Activated CD4-positive, alpha-beta T cell treated with anti-CD3 and anti-CD28 coated beads for 48 hours (primary cell): Measurements from ENCODE around the gene CEP104.

Experiments used
- DNase-seq: peaks from one replicate; pipeline ENCODE4 v3.0.0-alpha.2; 2020

The CEP104 gene

DNA sequence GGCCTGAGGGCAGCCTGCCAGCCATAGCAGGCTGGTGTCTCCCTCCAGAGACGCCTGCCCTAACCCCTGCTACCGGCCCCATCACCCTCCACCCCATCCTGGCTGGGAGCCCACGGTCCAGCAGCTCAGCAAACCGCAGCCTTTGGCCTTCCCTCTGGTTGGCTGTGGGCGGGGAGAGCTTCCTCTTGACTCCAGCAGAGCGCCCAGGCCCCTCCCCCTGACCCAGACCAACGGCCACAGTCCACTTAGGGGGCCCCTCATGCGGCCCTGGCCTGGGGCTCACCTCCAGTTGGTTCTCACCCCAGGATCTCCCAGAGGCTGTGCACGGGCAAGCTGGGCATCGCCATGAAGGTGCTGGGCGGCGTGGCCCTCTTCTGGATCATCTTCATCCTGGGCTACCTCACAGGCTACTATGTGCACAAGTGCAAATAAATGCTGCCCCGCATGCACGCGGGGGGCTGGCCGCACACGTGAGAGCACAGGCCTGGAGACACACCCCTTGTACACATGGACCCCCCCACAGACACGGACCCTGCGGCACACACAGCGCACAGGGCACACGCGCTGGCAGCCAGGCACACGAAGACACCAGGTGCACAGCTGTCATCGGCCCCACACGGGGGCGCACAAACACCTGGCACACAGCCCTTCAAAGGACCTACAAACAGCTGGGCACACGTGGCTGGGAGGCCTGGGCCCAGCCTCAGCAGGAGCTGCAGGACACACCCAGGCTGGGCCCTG, 81.4 kb downstream of the CEP104 start:
- peak; percentile 72 for DNase-seq

DNA sequence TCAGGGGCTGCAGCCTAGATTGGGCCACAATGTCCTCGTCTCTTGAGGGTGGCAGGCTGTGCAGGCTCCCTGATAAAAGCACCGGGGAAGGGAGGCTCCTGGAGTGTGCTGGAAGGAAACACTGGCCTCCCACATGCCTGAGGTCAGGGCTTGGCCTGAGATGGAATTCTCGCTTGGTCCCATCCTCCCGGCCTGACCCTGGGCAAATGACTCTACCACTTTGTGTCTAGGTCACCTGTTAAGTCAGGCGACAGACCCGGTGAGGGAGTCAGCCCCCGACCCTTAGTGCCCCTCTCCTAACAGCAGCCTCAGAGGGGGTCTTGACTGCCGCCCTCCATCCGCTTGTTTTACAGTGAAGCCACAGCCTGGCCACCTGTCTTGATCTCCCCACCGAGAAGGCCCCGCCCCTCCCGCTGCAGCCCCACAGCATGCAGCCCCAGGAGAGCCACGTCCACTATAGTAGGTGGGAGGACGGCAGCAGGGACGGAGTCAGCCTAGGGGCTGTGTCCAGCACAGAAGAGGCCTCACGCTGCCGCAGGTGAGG, 82.0 kb downstream of the CEP104 start:
- no peak for DNase-seq

DNA sequence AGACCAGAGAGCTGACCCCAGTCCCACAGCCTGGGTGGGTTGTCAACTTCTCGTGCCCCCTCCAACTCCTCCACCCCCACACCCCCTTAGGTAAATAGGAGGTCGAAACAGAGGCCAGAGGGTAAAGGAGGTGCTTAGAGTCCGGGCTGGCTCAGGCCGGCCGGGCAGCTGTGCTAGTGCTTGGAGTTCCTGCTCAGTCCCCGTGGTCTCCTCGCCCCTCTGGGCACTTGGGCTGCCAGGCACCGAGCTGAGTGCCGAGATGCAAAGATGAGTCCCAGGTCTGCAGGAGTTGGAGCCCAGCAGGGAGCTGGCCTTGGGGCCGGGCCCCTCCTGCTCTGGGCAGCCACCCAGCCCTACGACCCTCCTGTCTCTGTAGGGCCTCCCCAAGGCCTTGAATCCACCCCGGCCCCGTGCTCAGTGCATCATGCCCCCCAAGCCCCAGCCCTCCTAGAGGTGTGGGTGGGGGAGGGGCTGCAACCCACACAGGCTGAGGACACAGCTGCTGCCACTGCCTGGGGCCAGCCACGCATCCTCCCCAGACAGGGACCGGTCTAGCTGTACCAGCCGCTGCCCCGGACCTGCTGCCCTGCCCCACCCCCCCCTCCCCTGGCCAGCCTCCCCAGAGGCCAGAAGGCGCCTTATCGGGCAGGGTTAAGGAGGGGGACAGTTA, 82.6 kb downstream of the CEP104 start:
- no peak for DNase-seq

DNA sequence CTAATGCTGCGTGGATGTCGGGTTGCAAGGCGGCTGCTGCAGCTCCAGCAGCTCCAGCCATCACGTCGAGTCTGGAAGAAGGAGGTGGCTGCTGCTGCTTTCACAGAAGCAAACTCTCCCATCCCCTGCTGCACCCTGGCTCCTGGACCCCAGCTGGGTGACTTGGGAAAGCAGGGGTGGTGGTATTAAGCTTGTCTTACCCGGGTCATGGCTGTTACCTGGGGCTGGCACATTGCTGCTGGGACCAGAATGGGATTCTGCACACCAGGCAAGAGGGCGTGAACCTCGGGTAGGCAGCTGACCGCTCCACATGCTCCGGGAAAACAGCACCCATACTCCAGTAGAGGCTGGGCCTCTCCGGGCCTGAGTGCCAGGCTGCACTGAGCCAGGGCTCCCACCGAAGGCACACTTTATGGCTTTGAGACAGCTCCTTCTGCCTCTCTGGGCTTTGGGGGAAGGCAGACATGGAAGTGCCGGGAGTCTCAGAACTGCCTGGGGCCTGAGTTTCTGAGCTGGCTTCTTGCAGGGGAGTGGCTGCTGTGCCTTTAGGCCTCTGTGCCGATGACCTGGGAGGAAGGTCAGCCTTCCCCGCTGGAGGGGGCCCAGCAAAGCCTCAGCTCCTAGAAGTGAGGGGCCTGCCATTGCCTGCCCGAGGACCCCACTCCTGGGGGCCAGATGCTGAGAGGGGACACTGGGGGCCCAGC, 83.3 kb downstream of the CEP104 start:
- no peak for DNase-seq

DNA sequence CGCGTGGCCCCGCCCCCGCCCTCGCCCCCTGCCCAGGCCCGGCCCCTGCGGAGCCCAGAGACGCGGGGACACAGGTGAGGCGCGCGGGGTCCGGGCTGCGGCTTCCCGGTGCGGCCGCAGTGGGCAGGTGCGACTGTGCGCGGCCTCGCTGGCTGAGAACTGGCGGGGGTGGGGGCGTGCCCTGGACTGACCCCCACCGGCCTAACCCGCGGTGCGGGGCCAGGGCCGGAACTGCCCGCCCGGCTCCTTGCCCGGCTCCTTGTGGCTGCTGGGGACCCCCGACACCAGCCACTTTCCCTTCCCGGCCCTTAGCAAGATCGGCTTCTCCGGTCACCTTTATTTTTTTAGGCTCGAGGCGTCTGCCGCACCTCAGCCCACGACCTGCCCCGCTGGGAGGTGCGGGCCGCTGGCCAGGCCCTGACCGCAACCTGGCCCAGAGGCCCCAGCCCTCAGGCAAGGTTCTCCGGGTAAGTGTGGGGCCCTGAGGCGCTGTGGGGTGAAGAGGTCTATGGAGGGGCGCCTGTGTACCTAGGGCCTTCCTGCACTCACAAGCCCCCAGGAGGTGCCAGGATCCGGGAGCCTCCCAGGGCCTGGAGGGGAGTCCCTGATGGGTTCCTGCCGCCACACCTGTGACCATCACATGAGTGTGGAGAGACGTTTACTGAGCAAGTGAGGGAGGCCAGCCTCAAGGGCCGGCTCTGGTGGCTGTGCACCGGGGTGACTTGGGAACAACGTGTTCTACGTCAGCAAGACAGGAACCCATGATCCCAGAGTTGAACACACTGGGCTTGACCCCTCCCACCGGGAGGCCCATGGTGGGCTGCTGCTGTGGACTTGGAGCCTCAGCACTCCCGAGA, 84.1 kb downstream of the CEP104 start, which contains the start of gene SMIM1:
TSS of gene SMIM1 (plus strand) at position 35 of the 857 bp plus-strand sequence. CDS start 2,625 bp downstream, outside the sequence.
- no peak for DNase-seq

DNA sequence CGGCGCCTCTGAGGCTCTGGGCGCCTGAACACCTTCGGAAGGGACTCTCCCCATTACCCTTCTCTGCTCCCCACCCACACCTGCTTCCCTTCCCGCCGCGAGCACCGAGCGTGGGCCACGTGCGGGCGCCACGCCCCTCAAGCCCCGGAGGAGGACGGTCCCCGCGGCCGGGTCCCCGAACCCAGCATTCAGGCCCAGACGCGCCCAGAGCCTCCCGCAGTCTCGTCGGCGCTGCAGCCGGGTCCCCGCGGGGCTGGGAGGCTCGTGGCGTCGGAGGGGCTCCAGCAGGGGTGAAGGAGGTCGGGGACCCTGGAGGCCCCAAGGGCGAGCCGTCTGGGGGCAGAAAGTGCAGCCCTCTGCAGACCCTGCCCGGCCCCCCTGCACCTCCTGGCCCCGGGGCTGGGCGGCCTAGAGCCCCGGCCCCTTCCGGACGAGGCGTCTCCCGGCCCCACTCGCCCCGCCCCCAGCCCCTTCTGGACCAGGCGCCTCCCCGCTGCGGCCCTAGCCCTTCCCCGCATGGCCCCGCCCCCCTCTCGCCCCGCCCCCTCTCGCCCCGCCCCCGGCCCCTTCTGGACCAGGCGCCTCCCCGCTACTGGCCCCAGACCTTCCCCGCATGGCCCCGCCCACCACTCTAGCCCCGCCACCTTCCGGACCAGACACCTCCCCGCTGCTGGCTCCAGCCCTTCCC, 84.8 kb downstream of the CEP104 start:
- peak; percentile 91 for DNase-seq

DNA sequence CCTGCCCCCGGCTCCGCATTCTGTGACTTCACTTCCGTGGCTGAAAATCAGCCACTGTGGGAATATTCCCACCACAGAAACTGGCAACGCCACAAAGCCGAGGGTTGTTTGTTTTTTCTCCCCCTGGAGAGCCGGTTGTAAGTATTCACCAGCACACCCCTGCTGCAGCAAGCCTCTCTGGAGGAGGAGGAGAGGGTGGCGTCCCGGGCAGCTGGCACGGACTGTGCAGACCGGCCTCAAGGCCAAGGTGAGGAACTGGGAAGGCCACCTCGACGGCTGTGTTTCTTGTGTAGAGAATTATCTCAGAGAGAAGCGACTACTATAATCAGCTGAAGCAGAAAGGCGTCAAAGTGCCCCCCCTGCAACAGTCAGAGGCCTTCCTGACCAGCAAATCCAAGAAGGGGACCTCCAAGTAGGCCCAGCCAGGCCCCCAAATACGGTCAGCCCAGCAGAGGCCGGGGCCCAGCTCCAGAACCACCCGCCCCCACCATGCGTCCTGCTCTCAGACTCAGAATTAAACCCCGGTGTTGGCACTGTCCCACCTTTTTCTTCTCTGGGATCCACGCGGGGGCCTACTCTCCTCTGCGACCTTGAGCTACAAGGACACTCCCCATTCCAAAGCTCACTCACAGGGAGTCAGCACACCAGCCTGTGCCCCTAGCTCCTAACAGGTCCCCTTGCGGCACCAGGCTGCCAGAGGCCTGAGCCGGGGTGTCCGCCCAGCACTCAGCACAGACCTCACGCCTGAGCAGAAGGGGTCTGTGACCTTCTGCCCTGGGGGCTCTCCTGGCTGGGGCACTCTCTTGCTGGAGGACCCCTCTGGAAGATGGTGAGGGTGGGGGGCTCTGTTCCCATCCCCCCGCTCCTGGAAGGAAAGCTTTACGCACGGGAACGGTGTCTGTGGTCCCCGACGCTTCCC, 85.6 kb downstream of the CEP104 start:
- no peak for DNase-seq

DNA sequence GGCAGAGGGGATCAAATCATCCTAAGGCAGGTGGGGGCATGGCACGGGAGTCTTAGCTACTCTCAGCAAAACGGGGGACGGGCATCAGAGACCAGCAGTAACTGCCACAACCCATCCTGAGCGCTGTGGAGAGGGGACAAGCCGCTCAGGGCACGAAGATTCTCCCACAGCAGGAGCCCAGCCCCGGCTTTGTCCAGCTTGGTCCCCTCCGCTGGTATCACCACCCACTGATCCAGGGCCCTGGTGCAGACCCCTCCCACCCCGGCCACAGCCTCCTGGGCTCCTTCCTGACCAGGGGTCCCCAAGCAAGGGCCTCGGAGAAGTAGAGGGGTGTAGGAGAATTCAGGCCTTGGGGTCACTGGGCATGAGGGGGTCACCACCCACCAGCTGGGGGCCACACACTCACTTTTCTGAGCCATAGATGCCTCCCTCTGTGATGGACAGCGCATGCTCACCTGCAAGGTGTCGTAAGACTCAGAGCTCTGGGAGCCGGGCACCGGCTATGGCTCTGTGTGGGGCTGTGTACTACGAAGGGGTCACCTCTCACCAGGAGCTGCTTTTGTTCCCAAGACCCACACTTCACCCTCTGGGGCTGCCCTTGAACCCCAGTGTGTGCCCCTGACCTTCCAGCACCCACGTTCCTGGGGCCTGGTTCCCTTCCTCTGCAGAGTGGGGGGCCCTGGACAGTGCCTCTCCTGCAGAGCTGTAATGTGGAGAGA, 86.8 kb downstream of the CEP104 start:
- no peak for DNase-seq

DNA sequence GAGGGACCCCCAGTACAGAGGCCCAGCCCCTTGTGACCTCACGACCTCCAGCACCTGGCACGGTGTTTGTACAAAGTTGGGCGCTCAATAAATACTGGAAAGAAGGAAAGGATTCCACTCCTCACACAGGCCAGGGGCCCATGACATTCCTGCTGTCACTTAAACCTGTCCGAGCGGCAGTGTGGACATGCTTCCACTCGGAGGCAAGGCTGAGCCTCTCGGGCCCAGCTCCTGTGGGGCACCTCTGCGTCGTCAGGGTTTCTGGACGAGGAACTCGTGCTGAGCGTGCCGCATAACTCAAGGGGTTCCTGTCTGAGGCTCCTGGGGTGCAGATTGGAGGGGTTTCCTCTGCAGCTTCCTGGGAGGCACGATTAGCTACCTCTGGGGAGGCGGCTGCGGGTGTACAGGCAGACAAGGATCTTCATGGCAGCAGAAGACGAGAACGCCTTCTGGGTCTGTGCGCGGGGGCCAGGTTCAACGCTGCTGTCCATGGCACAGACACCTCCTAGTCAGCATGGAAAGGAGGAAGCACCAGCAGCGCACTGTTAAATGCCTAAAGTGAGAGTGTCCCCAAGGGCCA, 88.1 kb downstream of the CEP104 start:
- DNase-seq, result no peak

DNA sequence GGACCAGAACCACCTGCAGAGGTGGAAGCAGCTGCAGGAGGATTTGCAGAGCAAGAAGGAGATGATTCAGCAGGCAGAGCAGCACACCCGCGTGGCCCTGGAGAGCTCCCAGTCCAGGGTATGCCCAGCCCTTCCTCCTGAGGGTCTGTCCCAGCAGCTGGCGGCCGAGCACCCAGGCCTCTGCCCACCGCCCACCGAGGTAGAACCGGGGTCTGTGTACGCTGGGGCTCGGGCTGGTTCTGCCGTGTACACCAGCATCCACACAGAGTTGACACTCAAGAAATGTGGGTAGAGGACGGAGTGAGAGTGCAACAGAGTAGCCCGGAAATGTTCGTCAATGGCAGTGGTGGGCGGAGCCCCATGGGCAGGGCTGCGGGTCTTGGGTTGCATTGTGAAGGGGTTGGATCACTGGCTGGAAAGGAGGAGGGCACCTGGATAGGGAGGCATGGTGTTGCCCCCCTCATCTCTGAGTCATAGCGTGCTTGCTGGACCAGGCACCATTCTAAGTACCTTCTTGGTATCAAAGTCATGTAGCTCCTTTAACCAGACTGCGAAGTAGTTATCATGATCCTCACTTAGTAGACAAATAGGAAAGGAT, 89.6 kb downstream of the CEP104 start:
- DNase-seq, result no peak

DNA sequence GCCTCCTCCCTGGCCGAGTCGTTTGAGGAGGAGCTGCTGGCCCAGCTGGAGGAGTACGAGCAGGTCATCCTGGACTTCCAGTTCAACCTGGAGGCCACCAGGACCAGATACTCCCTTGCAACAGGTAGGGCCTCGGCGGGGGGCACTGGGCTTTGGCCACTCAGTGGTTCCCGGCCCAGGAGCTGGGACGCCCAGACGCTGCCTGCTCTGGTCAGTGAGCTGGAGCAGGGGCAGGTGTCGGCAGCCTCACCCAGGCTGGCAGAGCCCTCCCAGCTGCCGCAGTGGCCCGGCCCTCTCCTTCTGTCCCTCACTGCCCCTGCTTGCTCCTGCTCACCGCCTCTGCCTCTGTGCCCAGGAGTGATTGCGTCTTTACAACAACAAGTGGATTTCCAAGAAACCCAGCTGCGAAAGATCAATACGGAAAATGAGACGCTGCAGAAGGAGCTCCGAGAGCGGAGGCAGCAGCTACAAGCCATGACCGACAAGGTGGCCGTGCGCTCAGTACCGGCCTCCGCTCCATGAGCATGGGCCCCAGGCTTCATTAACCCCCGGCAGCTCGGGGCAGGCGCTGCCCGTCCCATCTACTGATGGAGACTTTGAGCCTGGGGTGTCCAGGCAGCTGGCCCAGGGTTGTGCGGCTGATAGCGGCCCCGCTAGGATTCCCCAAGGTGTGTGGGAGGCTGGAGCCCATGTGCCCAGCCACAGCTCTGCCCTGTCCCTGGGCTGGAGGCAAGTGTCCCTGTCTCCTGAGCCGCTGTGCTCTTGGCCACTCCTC, 93.5 kb downstream of the CEP104 start:
- DNase-seq, result no peak

DNA sequence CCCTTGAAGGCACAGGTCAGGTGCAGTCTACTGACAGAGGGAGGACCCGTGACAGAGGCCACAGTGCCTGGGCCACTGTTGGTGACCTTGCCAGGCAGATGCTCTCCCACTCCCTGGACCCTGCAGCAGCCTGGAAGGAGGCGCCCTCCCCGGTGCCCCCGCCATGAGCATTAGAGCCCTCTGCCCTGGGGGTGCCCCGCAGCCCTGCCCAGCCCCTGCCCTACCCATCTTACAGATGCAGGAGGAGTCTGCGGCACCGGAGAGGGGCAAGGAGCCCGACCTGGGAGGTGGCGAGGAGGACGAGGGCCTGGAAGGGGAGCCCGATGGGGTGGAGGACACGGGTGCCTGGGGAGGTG, 94.2 kb downstream of the CEP104 start:
- no peak for DNase-seq

DNA sequence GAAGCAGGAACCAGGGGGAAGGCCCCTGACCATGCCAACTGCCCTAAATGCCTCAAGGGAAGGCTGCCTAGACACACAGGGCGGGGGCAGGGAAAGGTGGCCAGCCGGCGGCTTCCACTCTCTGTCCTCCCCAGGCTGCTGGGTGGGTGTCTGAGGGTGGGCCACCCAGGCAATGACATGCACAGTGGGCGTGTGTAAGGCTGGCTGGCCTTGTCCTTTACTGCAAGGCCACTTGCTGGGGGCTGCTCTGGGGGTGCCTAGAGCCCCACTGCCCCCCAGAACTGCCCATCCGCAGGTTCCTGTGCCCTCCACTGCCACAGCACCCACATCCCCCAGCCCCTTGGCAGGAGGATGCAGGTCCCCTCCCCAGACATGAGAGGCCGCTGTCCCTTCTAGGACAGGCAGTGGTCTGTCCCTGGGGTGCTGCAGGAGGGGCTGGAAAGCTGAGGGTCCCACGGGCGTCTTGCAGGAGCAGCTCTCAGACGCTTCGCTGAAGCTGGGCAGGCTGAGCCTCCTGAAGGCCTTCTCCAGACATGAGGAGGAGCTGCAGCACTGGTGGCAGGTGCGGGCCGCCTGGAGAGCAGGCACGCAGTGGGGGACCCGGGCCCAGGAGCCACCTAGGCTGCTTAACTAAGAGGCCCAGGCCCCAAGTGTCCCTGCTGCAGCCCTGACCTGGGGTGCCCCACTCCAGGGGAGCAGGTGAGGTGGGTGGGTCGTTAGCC, 94.7 kb downstream of the CEP104 start:
- no peak for DNase-seq
